H9 (cell line): ENCODE results near the gene VAV3. TPM values are rescaled to one million over a fixed set of nuclear protein-coding genes. Genes with fewer than 3 reads are reported as not detected.

Source experiments
- DNase-seq: peaks from one replicate; pipeline ENCODE4 v3.0.0-alpha.2; 2017
- H2AFZ ChIP-seq: one replicate; pipeline ENCODE4 v1.6.1; 2013; ENCODE audit warnings: mild to moderate bottlenecking, low read length, control low read depth, moderate library complexity
- H2AK5ac ChIP-seq: 2 replicates; pipeline ENCODE4 v1.6.1; 2013; ENCODE audit warnings: low read length, control low read depth, mixed read lengths; ENCODE audit not compliant: insufficient read length
- H2BK120ac ChIP-seq: one replicate; pipeline ENCODE4 v1.6.1; 2013; ENCODE audit warnings: low read depth, mild to moderate bottlenecking, low read length, control low read depth, inconsistent platforms; ENCODE audit not compliant: poor library complexity, severe bottlenecking
- H2BK12ac ChIP-seq: 2 replicates; pipeline ENCODE4 v1.6.1; 2013; ENCODE audit warnings: low read length, control low read depth, mixed read lengths, low read depth; ENCODE audit not compliant: insufficient read length
- H2BK15ac ChIP-seq: 2 replicates; pipeline ENCODE4 v1.6.1; 2013; ENCODE audit warnings: low read depth, low read length, control low read depth
- H2BK20ac ChIP-seq: one replicate; pipeline ENCODE4 v1.6.1; 2013; ENCODE audit warnings: low read depth, mild to moderate bottlenecking, low read length, control low read depth, inconsistent platforms; ENCODE audit not compliant: poor library complexity, severe bottlenecking
- H2BK5ac ChIP-seq: 2 replicates; pipeline ENCODE4 v1.6.1; 2013; ENCODE audit warnings: low read length, control low read depth, mixed read lengths; ENCODE audit not compliant: insufficient read length
- H3K14ac ChIP-seq: 2 replicates; pipeline ENCODE4 v1.6.1; 2013; ENCODE audit warnings: low read length, control low read depth; ENCODE audit not compliant: insufficient read depth
- H3K18ac ChIP-seq: 2 replicates; pipeline ENCODE4 v1.6.1; 2013; ENCODE audit warnings: low read depth, mild to moderate bottlenecking, mixed read lengths, low read length, control low read depth; ENCODE audit not compliant: insufficient read length
- H3K23ac ChIP-seq: 2 replicates; pipeline ENCODE4 v1.6.1; 2013; ENCODE audit warnings: low read length, control low read depth, mixed read lengths, low read depth; ENCODE audit not compliant: insufficient read length
- H3K23me2 ChIP-seq: 2 replicates; pipeline ENCODE4 v1.6.1; 2013; ENCODE audit warnings: low read depth, mild to moderate bottlenecking, mixed read lengths, low read length, control low read depth; ENCODE audit not compliant: insufficient read length, poor library complexity, severe bottlenecking
- H3K27ac ChIP-seq: 2 replicates; pipeline ENCODE4 v1.5.1; 2013; ENCODE audit warnings: low read length, control low read depth, mixed read lengths, low read depth; ENCODE audit not compliant: insufficient read length
- H3K27me3 ChIP-seq: 2 replicates; pipeline ENCODE4 v1.6.1; 2013; ENCODE audit warnings: low read length, control low read depth, inconsistent platforms; ENCODE audit not compliant: insufficient read depth
- H3K4ac ChIP-seq: 2 replicates; pipeline ENCODE4 v1.6.1; 2013; ENCODE audit warnings: low read depth, mild to moderate bottlenecking, control low read depth, inconsistent platforms, low read length, moderate library complexity
- H3K4me1 ChIP-seq: 2 replicates; pipeline ENCODE4 v1.6.1; 2013; ENCODE audit warnings: low read length, control low read depth, inconsistent platforms; ENCODE audit not compliant: insufficient read depth
- H3K4me2 ChIP-seq: 2 replicates; pipeline ENCODE4 v1.6.1; 2013; ENCODE audit warnings: low read length, control low read depth, mixed read lengths; ENCODE audit not compliant: insufficient read length, insufficient read depth
- H3K56ac ChIP-seq: 2 replicates; pipeline ENCODE4 v1.6.1; 2013; ENCODE audit warnings: low read depth, mild to moderate bottlenecking, mixed read lengths, low read length, control low read depth; ENCODE audit not compliant: insufficient read length
- H3K79me1 ChIP-seq: 2 replicates; pipeline ENCODE4 v1.6.1; 2013; ENCODE audit warnings: low read depth, mild to moderate bottlenecking, moderate library complexity, low read length, control low read depth, inconsistent platforms; ENCODE audit not compliant: insufficient read depth, poor library complexity, severe bottlenecking
- H3K79me2 ChIP-seq: 2 replicates; pipeline ENCODE4 v1.6.1; 2013; ENCODE audit warnings: low read length, control low read depth, inconsistent platforms; ENCODE audit not compliant: insufficient read depth
- H3K9ac ChIP-seq: 2 replicates; pipeline ENCODE4 v1.6.1; 2013; ENCODE audit warnings: low read length, control low read depth, mixed read lengths; ENCODE audit not compliant: insufficient read length; ENCODE audit errors: extremely low read depth
- H3K9me3 ChIP-seq: one replicate; pipeline ENCODE4 v1.6.1; 2013; ENCODE audit warnings: low read depth, low read length, inconsistent platforms; ENCODE audit not compliant: control insufficient read depth
- H3T11ph ChIP-seq: one replicate; pipeline ENCODE4 v1.6.1; 2013; ENCODE audit warnings: mild to moderate bottlenecking, low read length, control low read depth, inconsistent platforms
- H4K20me1 ChIP-seq: one replicate; pipeline ENCODE4 v1.6.1; 2013; ENCODE audit not compliant: control insufficient read depth, insufficient read length, insufficient read depth
- H4K5ac ChIP-seq: 2 replicates; pipeline ENCODE4 v1.6.1; 2013; ENCODE audit warnings: low read depth, mild to moderate bottlenecking, mixed read lengths, low read length, control low read depth; ENCODE audit not compliant: insufficient read length
- H4K8ac ChIP-seq: replicated peaks from 2 replicates; pipeline ENCODE4 v1.6.1; 2013; ENCODE audit warnings: low read length, control low read depth, mixed read lengths, low read depth; ENCODE audit not compliant: insufficient read length
- H4K91ac ChIP-seq: 2 replicates; pipeline ENCODE4 v1.6.1; 2013; ENCODE audit warnings: low read depth, mild to moderate bottlenecking, moderate library complexity, mixed read lengths, low read length, control low read depth; ENCODE audit not compliant: insufficient read length
- H3K27ac Mint-ChIP-seq, 3 experiments: 2 replicates in 2 of 3; 3 replicates in 1 of 3; pipeline ENCODE4 v1.8.0; 2020 to 2021; ENCODE audit warnings: mixed read lengths in 3 of 3, mild to moderate bottlenecking in 1 of 3, moderate library complexity in 1 of 3
- H3K27me3 Mint-ChIP-seq: 2 replicates; pipeline ENCODE4 v1.8.0; 2021; ENCODE audit warnings: low read depth, mild to moderate bottlenecking, moderate library complexity, mixed read lengths
- H3K36me3 Mint-ChIP-seq, 3 experiments: 2 replicates in 2 of 3; 3 replicates in 1 of 3; pipeline ENCODE4 v1.8.0; 2020 to 2021; ENCODE audit warnings: low read depth in 3 of 3, mixed read lengths in 3 of 3; ENCODE audit not compliant: insufficient read depth in 1 of 3
- H3K4me1 Mint-ChIP-seq, 2 experiments: 2 replicates each; pipeline ENCODE4 v1.8.0; 2020; ENCODE audit warnings: mixed read lengths in 2 of 2
- H3K4me3 Mint-ChIP-seq, 2 experiments: 2 replicates in 1 of 2; 3 replicates in 1 of 2; pipeline ENCODE4 v1.8.0; 2020 to 2021; ENCODE audit warnings: mild to moderate bottlenecking in 2 of 2, mixed read lengths in 2 of 2, moderate library complexity in 1 of 2
- H3K9me3 Mint-ChIP-seq, 2 experiments: 2 replicates in 1 of 2; 3 replicates in 1 of 2; pipeline ENCODE4 v1.8.0; 2020; ENCODE audit warnings: mild to moderate bottlenecking in 2 of 2, mixed read lengths in 2 of 2, moderate library complexity in 1 of 2
- WGBS: extraction: QIAGEN DNeasy Blood & Tissue Kit; methylation state at CpG from one replicate; pipeline ENCODE4 v1.1.7; 2013; ENCODE audit warnings: missing lambda C conversion rate, low lambda C conversion rate, mixed read lengths; ENCODE audit not compliant: insufficient read length; ENCODE audit errors: extremely low coverage; 5-methylcytosine and 5-hydroxymethylcytosine counted together
- total RNA-seq: library from RNA; stranded (reverse); gene quantifications from 2 replicates; pipeline ENCODE4 v1.2.1, GENCODE V29; 2021
- TF ChIP-seq, protein P1 (sequence below): fragments of 200-600 bp; sonication (generic); conservative IDR thresholded peaks from 3 replicates; pipeline ENCODE4 v1.8.0; 2021; ENCODE audit warnings: antibody characterized with exemption, mild to moderate bottlenecking

VAV3 gene
- total RNA-seq, 1 experiment from 2014 or later, result 5.1 TPM

DNA sequence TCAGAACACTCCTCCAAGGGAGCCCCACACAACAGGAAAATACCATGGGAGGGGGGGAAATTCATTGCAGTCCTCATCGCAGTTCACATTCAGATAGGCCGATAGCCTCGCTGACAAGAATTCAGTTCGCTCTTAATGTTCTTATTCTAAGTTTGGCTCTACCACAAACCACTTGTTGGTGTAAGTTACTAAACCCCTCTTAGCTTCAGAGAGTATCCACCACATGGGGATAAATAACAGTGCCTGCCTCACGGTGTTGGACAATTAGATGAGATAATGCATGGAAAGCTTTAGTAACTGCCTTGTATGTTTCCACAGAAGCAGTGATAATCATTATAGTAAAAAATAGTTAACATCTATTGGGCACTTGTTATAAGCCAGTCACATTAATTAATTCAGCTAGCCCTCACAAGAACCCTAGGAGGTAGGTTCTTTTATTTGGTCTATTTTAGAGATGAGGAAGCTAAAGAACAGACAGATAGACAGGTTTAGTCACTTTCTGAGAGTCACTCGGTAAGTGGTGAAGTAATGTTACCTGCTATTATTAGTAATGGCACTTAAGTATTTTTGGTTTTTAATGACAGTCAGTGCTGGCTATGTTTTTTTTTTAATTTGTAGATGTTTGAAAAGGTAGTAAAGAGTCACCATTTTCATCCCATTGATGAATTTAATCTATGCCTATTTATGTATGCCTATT, 10.1 kb downstream of the VAV3 start:
- Histone ChIP-seq H3K27ac (no peak overlapping the region), H3K14ac (no peak overlapping the region), H2BK12ac (no peak overlapping the region), H2BK120ac (no peak overlapping the region), H3K4me2 (no peak overlapping the region), H3K23ac (no peak overlapping the region), H3K18ac (no peak overlapping the region), H3K79me2 (peaks cover 3% of the 10 kb centered on the region; the same call in 1 of the 2 replicates), H2AFZ (no peak overlapping the region), H4K5ac (no peak overlapping the region), H3K79me1 (no peaks in the 10 kb centered on the region), H2BK15ac (no peak overlapping the region), H4K91ac (no peak overlapping the region), H4K20me1 (no peaks in the 10 kb centered on the region), H2AK5ac (no peak overlapping the region), H3K56ac (no peak overlapping the region), H3K9me3 (no peaks in the 10 kb centered on the region), H3K4me1 (peaks cover 2% of the 10 kb centered on the region; the same call in 1 of the 2 replicates), H2BK20ac (no peak overlapping the region), H4K8ac (no peak overlapping the region), H2BK5ac (no peak overlapping the region), H3K9ac (no peak overlapping the region), H3K27me3 (no peaks in the 10 kb centered on the region), H3K4ac (no peak overlapping the region), H3T11ph (no peak overlapping the region), H3K23me2 (no peaks in the 10 kb centered on the region)
- H3K4me3 Mint-ChIP-seq, result no peak overlapping the region
- H3K4me1 Mint-ChIP-seq, result peaks cover 15% of the 10 kb centered on the region in 2 experiments
- TF ChIP-seq, protein P1, sequence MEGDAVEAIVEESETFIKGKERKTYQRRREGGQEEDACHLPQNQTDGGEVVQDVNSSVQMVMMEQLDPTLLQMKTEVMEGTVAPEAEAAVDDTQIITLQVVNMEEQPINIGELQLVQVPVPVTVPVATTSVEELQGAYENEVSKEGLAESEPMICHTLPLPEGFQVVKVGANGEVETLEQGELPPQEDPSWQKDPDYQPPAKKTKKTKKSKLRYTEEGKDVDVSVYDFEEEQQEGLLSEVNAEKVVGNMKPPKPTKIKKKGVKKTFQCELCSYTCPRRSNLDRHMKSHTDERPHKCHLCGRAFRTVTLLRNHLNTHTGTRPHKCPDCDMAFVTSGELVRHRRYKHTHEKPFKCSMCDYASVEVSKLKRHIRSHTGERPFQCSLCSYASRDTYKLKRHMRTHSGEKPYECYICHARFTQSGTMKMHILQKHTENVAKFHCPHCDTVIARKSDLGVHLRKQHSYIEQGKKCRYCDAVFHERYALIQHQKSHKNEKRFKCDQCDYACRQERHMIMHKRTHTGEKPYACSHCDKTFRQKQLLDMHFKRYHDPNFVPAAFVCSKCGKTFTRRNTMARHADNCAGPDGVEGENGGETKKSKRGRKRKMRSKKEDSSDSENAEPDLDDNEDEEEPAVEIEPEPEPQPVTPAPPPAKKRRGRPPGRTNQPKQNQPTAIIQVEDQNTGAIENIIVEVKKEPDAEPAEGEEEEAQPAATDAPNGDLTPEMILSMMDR, result no peak
- H3K27me3 Mint-ChIP-seq, result no peaks in the 10 kb centered on the region
- WGBS, result no CpG with 5 or more reads among the region's 6 CpGs
- DNase-seq, result no peak
- no peaks in the 10 kb centered on the region; a peak in 1 of 5 replicates for H3K9me3 Mint-ChIP-seq
- no peaks in the 10 kb centered on the region for H3K36me3 Mint-ChIP-seq
- no peak overlapping the region for H3K27ac Mint-ChIP-seq
